ENCODE measurements around the gene C2orf49.

DNA sequence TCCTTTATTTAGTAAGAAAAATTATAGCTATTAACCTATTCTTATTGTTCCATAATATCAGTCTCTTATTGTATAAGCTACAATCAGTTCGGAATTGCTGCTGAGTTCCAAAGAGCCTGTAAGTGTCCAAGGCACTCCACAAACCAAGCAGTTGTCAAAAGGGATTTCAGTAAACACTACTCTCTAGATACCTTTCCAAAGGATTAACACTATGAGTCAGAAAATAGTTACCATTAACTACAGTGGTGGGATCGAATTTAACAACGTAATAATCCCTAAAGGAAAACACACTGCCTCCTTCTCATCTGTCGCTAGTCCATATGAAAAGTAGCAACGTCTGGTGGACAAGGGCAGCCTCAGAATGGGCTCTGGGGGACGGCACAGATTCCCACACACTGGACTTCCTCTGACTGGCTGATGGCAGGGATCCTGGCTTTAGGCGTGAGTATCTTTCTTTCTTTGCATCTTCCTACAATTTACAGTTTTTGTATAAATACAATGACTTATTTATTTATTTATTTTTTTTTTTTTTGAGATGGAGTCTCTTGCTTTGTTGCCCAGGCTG, 16.6 kb upstream of the C2orf49 start:
- TF ChIP-seq, protein P1, sequence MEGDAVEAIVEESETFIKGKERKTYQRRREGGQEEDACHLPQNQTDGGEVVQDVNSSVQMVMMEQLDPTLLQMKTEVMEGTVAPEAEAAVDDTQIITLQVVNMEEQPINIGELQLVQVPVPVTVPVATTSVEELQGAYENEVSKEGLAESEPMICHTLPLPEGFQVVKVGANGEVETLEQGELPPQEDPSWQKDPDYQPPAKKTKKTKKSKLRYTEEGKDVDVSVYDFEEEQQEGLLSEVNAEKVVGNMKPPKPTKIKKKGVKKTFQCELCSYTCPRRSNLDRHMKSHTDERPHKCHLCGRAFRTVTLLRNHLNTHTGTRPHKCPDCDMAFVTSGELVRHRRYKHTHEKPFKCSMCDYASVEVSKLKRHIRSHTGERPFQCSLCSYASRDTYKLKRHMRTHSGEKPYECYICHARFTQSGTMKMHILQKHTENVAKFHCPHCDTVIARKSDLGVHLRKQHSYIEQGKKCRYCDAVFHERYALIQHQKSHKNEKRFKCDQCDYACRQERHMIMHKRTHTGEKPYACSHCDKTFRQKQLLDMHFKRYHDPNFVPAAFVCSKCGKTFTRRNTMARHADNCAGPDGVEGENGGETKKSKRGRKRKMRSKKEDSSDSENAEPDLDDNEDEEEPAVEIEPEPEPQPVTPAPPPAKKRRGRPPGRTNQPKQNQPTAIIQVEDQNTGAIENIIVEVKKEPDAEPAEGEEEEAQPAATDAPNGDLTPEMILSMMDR (IDR thresholded peaks at IDR 0.05), result no peak
- TF ChIP-seq POLR2A (IDR thresholded peaks at IDR 0.05), result no peak
- no peak for TF ChIP-seq EP300 (IDR thresholded peaks at IDR 0.05)
